Measurements from ENCODE around the gene SHQ1. TPM values are rescaled to one million over a fixed set of nuclear protein-coding genes. Genes with fewer than 3 reads are reported as not detected.

SHQ1 gene
- total RNA-seq, 1 donor, result 19.2 TPM

- TF ChIP-seq, protein P1, sequence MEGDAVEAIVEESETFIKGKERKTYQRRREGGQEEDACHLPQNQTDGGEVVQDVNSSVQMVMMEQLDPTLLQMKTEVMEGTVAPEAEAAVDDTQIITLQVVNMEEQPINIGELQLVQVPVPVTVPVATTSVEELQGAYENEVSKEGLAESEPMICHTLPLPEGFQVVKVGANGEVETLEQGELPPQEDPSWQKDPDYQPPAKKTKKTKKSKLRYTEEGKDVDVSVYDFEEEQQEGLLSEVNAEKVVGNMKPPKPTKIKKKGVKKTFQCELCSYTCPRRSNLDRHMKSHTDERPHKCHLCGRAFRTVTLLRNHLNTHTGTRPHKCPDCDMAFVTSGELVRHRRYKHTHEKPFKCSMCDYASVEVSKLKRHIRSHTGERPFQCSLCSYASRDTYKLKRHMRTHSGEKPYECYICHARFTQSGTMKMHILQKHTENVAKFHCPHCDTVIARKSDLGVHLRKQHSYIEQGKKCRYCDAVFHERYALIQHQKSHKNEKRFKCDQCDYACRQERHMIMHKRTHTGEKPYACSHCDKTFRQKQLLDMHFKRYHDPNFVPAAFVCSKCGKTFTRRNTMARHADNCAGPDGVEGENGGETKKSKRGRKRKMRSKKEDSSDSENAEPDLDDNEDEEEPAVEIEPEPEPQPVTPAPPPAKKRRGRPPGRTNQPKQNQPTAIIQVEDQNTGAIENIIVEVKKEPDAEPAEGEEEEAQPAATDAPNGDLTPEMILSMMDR (IDR thresholded peaks at IDR 0.05; ENCODE audit: extremely low read depth, low read depth, low read length), result no peak
- H3K4me3 ChIP-seq (ENCODE audit: insufficient read depth, low read length), result no peak overlapping the region
Measured at GRCh38 chr3:72816862-72817355, 31.3 kb downstream of the SHQ1 start.

GRCh38 chr3:72814308-72814707 lies 33.9 kb downstream of the SHQ1 start:
- Histone ChIP-seq H3K9me3 (ENCODE audit: low read depth, low read length) (no peaks in the 10 kb centered on the region), H3K27ac (ENCODE audit: low read depth, low read length) (no peak overlapping the region), H3K79me2 (ENCODE audit: insufficient read depth, low read length) (no peaks in the 10 kb centered on the region), H3K36me3 (ENCODE audit: insufficient read depth, low read length) (peaks cover 8% of the 10 kb centered on the region), H3K27me3 (ENCODE audit: insufficient read depth, low read length) (no peaks in the 10 kb centered on the region), H3K4me1 (ENCODE audit: insufficient read depth, low read length) (peaks cover 8% of the 10 kb centered on the region), H3K4me3 (ENCODE audit: insufficient read depth, low read length) (no peak overlapping the region), H4K20me1 (ENCODE audit: insufficient read depth, low read length) (peaks cover 6% of the 10 kb centered on the region), H2AFZ (ENCODE audit: low read length) (no peak overlapping the region), H3K4me2 (ENCODE audit: insufficient read depth, low read length) (no peak overlapping the region)
- DNase-seq (ENCODE audit: insufficient read length, low spot score, missing footprints), result no peak
- TF ChIP-seq, protein P1 (IDR thresholded peaks at IDR 0.05; ENCODE audit: extremely low read depth, low read depth, low read length), result no peak

More at GRCh38 chr3:72816862-72817355, 31.3 kb downstream of the SHQ1 start:
- H3K36me3 ChIP-seq (ENCODE audit: insufficient read depth, low read length), result peaks cover 7% of the 10 kb centered on the region
- H3K9me3 ChIP-seq (ENCODE audit: low read depth, low read length), result no peaks in the 10 kb centered on the region
- peaks cover 14% of the 10 kb centered on the region for H4K20me1 ChIP-seq (ENCODE audit: insufficient read depth, low read length)
- H3K4me1 ChIP-seq (ENCODE audit: insufficient read depth, low read length), result peaks cover 30% of the 10 kb centered on the region
- H3K27ac ChIP-seq (ENCODE audit: low read depth, low read length), result no peak overlapping the region
- no peak for DNase-seq (ENCODE audit: insufficient read length, low spot score, missing footprints)
- no peaks in the 10 kb centered on the region for H3K79me2 ChIP-seq (ENCODE audit: insufficient read depth, low read length)
- no peaks in the 10 kb centered on the region for H3K27me3 ChIP-seq (ENCODE audit: insufficient read depth, low read length)
- no peak overlapping the region for H2AFZ ChIP-seq (ENCODE audit: low read length)
- H3K4me2 ChIP-seq (ENCODE audit: insufficient read depth, low read length), result no peak overlapping the region

- H2AFZ ChIP-seq (ENCODE audit: low read length), result no peak overlapping the region
- H3K4me3 ChIP-seq (ENCODE audit: insufficient read depth, low read length), result no peak overlapping the region
- no peak overlapping the region for H3K4me2 ChIP-seq (ENCODE audit: insufficient read depth, low read length)
- H3K79me2 ChIP-seq (ENCODE audit: insufficient read depth, low read length), result no peaks in the 10 kb centered on the region
- no peak overlapping the region for H3K27ac ChIP-seq (ENCODE audit: low read depth, low read length)
- no peaks in the 10 kb centered on the region for H3K27me3 ChIP-seq (ENCODE audit: insufficient read depth, low read length)
- TF ChIP-seq, protein P1 (IDR thresholded peaks at IDR 0.05; ENCODE audit: extremely low read depth, low read depth, low read length), result no peak
- peaks cover 11% of the 10 kb centered on the region for H3K36me3 ChIP-seq (ENCODE audit: insufficient read depth, low read length)
- DNase-seq (ENCODE audit: insufficient read length, low spot score, missing footprints), result no peak
- H3K9me3 ChIP-seq (ENCODE audit: low read depth, low read length), result no peaks in the 10 kb centered on the region
- H3K4me1 ChIP-seq (ENCODE audit: insufficient read depth, low read length), result no peaks in the 10 kb centered on the region
- no peaks in the 10 kb centered on the region for H4K20me1 ChIP-seq (ENCODE audit: insufficient read depth, low read length)
Measured at GRCh38 chr3:72812201-72812600, 36.0 kb downstream of the SHQ1 start.

GRCh38 chr3:72811571-72811970 lies 36.7 kb downstream of the SHQ1 start:
- H3K4me3 ChIP-seq (ENCODE audit: insufficient read depth, low read length), result no peak overlapping the region
- TF ChIP-seq, protein P1 (IDR thresholded peaks at IDR 0.05; ENCODE audit: extremely low read depth, low read depth, low read length), result no peak
- no peak overlapping the region for H3K27ac ChIP-seq (ENCODE audit: low read depth, low read length)
- H3K4me1 ChIP-seq (ENCODE audit: insufficient read depth, low read length), result no peaks in the 10 kb centered on the region
- H3K36me3 ChIP-seq (ENCODE audit: insufficient read depth, low read length), result peaks cover 11% of the 10 kb centered on the region
- no peak overlapping the region for H2AFZ ChIP-seq (ENCODE audit: low read length)
- no peaks in the 10 kb centered on the region for H4K20me1 ChIP-seq (ENCODE audit: insufficient read depth, low read length)
- DNase-seq (ENCODE audit: insufficient read length, low spot score, missing footprints), result no peak
- H3K79me2 ChIP-seq (ENCODE audit: insufficient read depth, low read length), result no peaks in the 10 kb centered on the region
- no peaks in the 10 kb centered on the region for H3K27me3 ChIP-seq (ENCODE audit: insufficient read depth, low read length)
- no peaks in the 10 kb centered on the region for H3K9me3 ChIP-seq (ENCODE audit: low read depth, low read length)
- H3K4me2 ChIP-seq (ENCODE audit: insufficient read depth, low read length), result no peak overlapping the region
